Lung (tissue), 12 donors: ENCODE measurements around the gene DUSP3. TPM values are rescaled to one million over a fixed set of nuclear protein-coding genes. Genes with fewer than 3 reads are reported as not detected.

Experiments
- ATAC-seq: fragments of 200-7000 bp; cut with Tn5 transposase; one replicate; pipeline ENCODE4 v1.9.1; 2020; ENCODE audit warnings: moderate number of reproducible peaks; ENCODE audit not compliant: insufficient read depth, low FRiP score
- DNase-seq, 3 donors: peaks; one replicate each; pipeline ENCODE4 v3.0.0-alpha.2; 2013 to 2017
- H3K27ac ChIP-seq, 2 donors: one replicate each; pipeline ENCODE4 v1.5.1; 2013; ENCODE audit warnings: mild to moderate bottlenecking in 2 of 2, moderate library complexity in 2 of 2, control low read depth in 1 of 2, inconsistent platforms in 1 of 2, low read depth in 1 of 2, low read length in 1 of 2
- H3K27me3 ChIP-seq, 3 donors: one replicate each; pipeline ENCODE4 v1.5.1; 2013; ENCODE audit warnings: low read length in 2 of 3; ENCODE audit not compliant: control insufficient read depth in 3 of 3, insufficient read depth in 3 of 3
- H3K36me3 ChIP-seq, 4 donors: one replicate each; pipeline ENCODE4 v1.5.1; 2013; ENCODE audit warnings: low read length in 4 of 4, mild to moderate bottlenecking in 1 of 4, moderate library complexity in 1 of 4; ENCODE audit not compliant: control insufficient read depth in 4 of 4, insufficient read depth in 4 of 4
- H3K4me1 ChIP-seq, 5 donors: one replicate each; pipeline ENCODE4 v1.5.1; 2013; ENCODE audit warnings: low read length in 5 of 5, mild to moderate bottlenecking in 2 of 5, moderate library complexity in 1 of 5; ENCODE audit not compliant: control insufficient read depth in 5 of 5, insufficient read depth in 5 of 5
- H3K4me3 ChIP-seq: one replicate; pipeline ENCODE4 v1.5.1; 2013; ENCODE audit warnings: mild to moderate bottlenecking, control low read depth, moderate library complexity
- H3K9ac ChIP-seq, 2 donors: one replicate each; pipeline ENCODE4 v1.5.1; 2013; ENCODE audit warnings: low read length in 2 of 2, control low read depth in 1 of 2; ENCODE audit not compliant: insufficient read depth in 1 of 2
- H3K9me3 ChIP-seq, 4 donors: one replicate each; pipeline ENCODE4 v1.5.1; 2013; ENCODE audit warnings: low read length in 3 of 4, mild to moderate bottlenecking in 1 of 4, moderate library complexity in 1 of 4; ENCODE audit not compliant: control insufficient read depth in 4 of 4, insufficient read depth in 3 of 4
- CTCF ChIP-seq: IDR thresholded peaks from 2 replicates; pipeline ENCODE4 v1.5.1; 2012; ENCODE audit warnings: mild to moderate bottlenecking; ENCODE audit errors: control extremely low read depth, extremely low read depth
- WGBS, 2 donors: extraction: QIAGEN DNeasy Blood & Tissue Kit; methylation state at CpG; one replicate each; pipeline ENCODE4 v1.1.7; 2013; 5-methylcytosine and 5-hydroxymethylcytosine counted together
- polyA plus RNA-seq, 2 donors: library from polyadenylated mRNA; stranded (reverse); fragments of 200-250 nt; gene quantifications; one replicate each; pipeline ENCODE4 v1.2.1, GENCODE V29; 2013
- total RNA-seq, 2 donors: library from RNA; depleted of rRNA in 1 of 2; stranded (reverse); fragments of >200 nt in 1 of 2; gene quantifications; one replicate each; pipeline ENCODE4 v1.2.1, GENCODE V29; 2014 to 2021
- donor health status: control.
- donor health status: control.
- donor health status: Bipolar disorder and iron deficiency.
- donor health status: healthy.
- donor health status: DM: yes; HTN: yes; CAD: no.

The DUSP3 gene
- total and polyA plus RNA-seq, 4 donors = 49.6 to 86.3 (median 66.5) TPM

- Histone ChIP-seq H3K4me3 (no peak overlapping the region), H3K9me3 (no peaks in the 10 kb centered on the region), H3K27ac (no peak overlapping the region), H3K9ac (no peak overlapping the region), H3K4me1 (peaks cover 0 to 3% (median 0%) of the 10 kb centered on the region in 5 donors), H3K36me3 (peaks cover 28 to 53% (median 29%) of the 10 kb centered on the region in 4 donors), H3K27me3 (no peaks in the 10 kb centered on the region)
- 95 to 97% methylated on average over 2 of the region's 2 CpGs for WGBS, 2 donors
- no peak for ATAC-seq
- TF ChIP-seq CTCF = no peak
- no peak for DNase-seq
Measured at GRCh38 chr17:43770957-43771356, 7.8 kb downstream of the DUSP3 start.

GRCh38 chr17:43769859-43770258 lies 8.9 kb downstream of the DUSP3 start:
- Histone ChIP-seq H3K4me3 (no peak overlapping the region), H3K9me3 (no peaks in the 10 kb centered on the region), H3K4me1 (peaks cover 0 to 3% (median 0%) of the 10 kb centered on the region in 5 donors), H3K27me3 (no peaks in the 10 kb centered on the region), H3K27ac (no peak overlapping the region), H3K9ac (no peak overlapping the region), H3K36me3 (peaks cover 22 to 47% (median 29%) of the 10 kb centered on the region in 4 donors)
- no peak for TF ChIP-seq CTCF
- WGBS, 2 donors = 93 to 94% methylated on average over 11 of the region's 11 CpGs
- DNase-seq = no peak
- no peak for ATAC-seq

- 77 to 83% methylated on average over 16 of the region's 16 CpGs for WGBS, 2 donors
- no peak for TF ChIP-seq CTCF
- no peak for ATAC-seq
- H3K4me3 ChIP-seq = no peak overlapping the region
- peaks cover 20 to 43% (median 27%) of the 10 kb centered on the region in 4 donors for H3K36me3 ChIP-seq
- DNase-seq = no peak
- H3K27me3 ChIP-seq = no peaks in the 10 kb centered on the region
- H3K27ac ChIP-seq = no peak overlapping the region
- H3K9ac ChIP-seq = no peak overlapping the region
- H3K4me1 ChIP-seq = peaks cover 0 to 3% (median 0%) of the 10 kb centered on the region in 5 donors
- H3K9me3 ChIP-seq = no peaks in the 10 kb centered on the region
Measured at GRCh38 chr17:43769426-43769825, 9.4 kb downstream of the DUSP3 start.

- DNase-seq (no peak), ATAC-seq (no peak)
- H3K27ac ChIP-seq = peak overlapping the region in 1 of 2 donors; percentile 23
- H3K36me3 ChIP-seq = peaks cover 17 to 39% (median 24%) of the 10 kb centered on the region in 4 donors
- H3K4me1 ChIP-seq = peaks cover 0 to 3% (median 0%) of the 10 kb centered on the region in 5 donors
- WGBS, 2 donors = 85 to 91% methylated on average over 7 of the region's 7 CpGs
- no peaks in the 10 kb centered on the region for H3K9me3 ChIP-seq
- no peak for TF ChIP-seq CTCF
- no peaks in the 10 kb centered on the region for H3K27me3 ChIP-seq
- H3K9ac ChIP-seq = no peak overlapping the region
- no peak overlapping the region for H3K4me3 ChIP-seq
Measured at GRCh38 chr17:43768943-43769342, 9.8 kb downstream of the DUSP3 start.
